Stimulated activated CD4-positive, alpha-beta T cell treated with anti-CD3 and anti-CD28 coated beads, Interleukin-1b, Interleukin-23, amount 100 ng/mL, for 1 hour (primary cell): ENCODE data around the gene TMEM191C.
A peak's percentile ranks its signal among the peaks of the same experiment; 100 is the strongest.
"Not testable (repeated sequence)": the region's sequence is repeated elsewhere in the genome, so short reads cannot be mapped to it uniquely, and the experiment has no call there.

Experiments
- DNase-seq, 2 donors: peaks; one replicate each; pipeline ENCODE4 v3.0.0-alpha.2; 2020; ENCODE audit warnings: low read depth in 2 of 2

Gene TMEM191C

GRCh38 chr22:21446128-21446826 lies 20.9 kb upstream of the TMEM191C start:
- no peak for DNase-seq

GRCh38 chr22:21446827-21447690 lies 20.1 kb upstream of the TMEM191C start:
- no peak for DNase-seq

- DNase-seq, result no peak
Measured at GRCh38 chr22:21447694-21448402, 19.3 kb upstream of the TMEM191C start.

- DNase-seq, result no peak
Measured at GRCh38 chr22:21448627-21449416, 18.4 kb upstream of the TMEM191C start.

- no peak for DNase-seq
Measured at GRCh38 chr22:21449531-21450319, 17.5 kb upstream of the TMEM191C start.

GRCh38 chr22:21450320-21450831 lies 16.8 kb upstream of the TMEM191C start:
- no peak for DNase-seq

GRCh38 chr22:21450858-21451353 lies 16.3 kb upstream of the TMEM191C start:
- no peak for DNase-seq

GRCh38 chr22:21451545-21452520 lies 15.4 kb upstream of the TMEM191C start:
- DNase-seq, result no peak

GRCh38 chr22:21452666-21453065 lies 14.5 kb upstream of the TMEM191C start:
- DNase-seq, result not testable (repeated sequence)

GRCh38 chr22:21454998-21455333 lies 12.2 kb upstream of the TMEM191C start:
- DNase-seq, result not testable (repeated sequence)

GRCh38 chr22:21455334-21456089 lies 11.7 kb upstream of the TMEM191C start:
- DNase-seq, result no peak

GRCh38 chr22:21457023-21457787 lies 10.0 kb upstream of the TMEM191C start:
- no peak for DNase-seq

- not testable (repeated sequence) for DNase-seq
Measured at GRCh38 chr22:21462672-21463071, 4.5 kb upstream of the TMEM191C start.

- peak; percentile 83 to 86 for DNase-seq
Measured at GRCh38 chr22:21468194-21469096, 1.3 kb downstream of the TMEM191C start.

GRCh38 chr22:21469097-21469994 lies 2.2 kb downstream of the TMEM191C start:
- DNase-seq, result not testable (repeated sequence)

GRCh38 chr22:21472984-21473383 lies 5.8 kb downstream of the TMEM191C start:
- DNase-seq, result not testable (repeated sequence)
